HG02588 (cell line): ENCODE results near the gene DLGAP5.

Experiments used
- ATAC-seq: cut with Tn5 transposase; IDR thresholded peaks from one replicate; pipeline ENCODE4 v1.9.1; 2021; ENCODE audit warnings: mild to moderate bottlenecking, moderate library complexity; ENCODE audit not compliant: unreplicated experiment

Gene DLGAP5

DNA sequence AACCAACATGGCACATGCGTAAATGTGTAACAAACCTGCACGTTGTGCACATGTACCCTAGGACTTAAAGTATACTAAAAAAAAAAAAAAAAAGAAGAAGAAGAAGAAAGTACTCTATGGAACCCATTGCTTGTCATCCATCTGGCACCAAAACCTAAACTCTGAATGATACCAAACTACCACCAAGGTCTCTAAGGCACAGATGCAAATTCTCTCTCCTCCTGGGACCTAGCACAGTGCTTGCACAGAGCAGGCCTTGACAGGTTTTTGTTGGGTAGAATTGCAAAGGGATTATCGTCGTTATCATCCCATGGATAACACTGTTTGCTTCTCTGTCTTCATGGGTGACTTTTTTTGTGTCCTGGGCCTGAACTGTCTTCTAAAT lies 75.5 kb downstream of the DLGAP5 start:
- ATAC-seq = no peak

DNA sequence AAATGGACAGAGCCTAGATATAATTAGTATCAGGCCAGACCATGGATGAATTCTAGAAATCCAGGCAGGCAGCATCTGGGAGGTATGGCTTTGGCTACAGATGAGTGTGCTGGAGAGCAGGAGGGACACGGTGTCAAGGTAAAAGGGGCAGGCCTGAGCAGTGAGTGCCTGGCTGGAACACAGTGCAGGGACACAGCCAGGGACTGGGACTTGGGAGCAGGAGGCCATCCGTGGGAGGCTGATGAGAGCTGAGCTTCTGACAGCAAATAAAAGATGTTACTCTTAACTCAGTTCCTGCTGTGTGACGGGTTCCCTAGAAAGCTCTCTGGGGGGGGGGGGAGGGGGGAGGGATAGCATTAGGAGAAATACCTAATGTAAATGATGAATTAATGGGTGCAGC lies 75.9 kb downstream of the DLGAP5 start:
- ATAC-seq = no peak

DNA sequence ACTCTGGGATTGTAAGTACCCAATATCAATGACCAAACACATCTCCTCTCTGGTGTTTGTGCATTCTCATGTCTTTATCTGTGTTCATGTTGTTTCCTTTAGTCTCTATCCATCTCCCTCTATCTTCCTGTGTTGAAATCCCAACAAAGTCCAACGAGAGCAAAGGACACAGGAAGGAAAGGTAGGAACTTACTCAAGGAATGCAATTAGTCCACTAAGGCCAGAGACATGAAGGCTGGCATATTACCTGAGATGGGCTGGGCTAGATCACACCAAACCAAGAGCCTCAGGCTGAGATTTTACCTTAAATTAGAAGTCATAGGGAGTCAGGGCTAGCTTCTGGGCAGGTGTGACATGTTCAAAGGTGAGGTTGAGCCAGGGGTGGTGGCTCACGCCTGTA lies 76.7 kb downstream of the DLGAP5 start:
- ATAC-seq = no peak

DNA sequence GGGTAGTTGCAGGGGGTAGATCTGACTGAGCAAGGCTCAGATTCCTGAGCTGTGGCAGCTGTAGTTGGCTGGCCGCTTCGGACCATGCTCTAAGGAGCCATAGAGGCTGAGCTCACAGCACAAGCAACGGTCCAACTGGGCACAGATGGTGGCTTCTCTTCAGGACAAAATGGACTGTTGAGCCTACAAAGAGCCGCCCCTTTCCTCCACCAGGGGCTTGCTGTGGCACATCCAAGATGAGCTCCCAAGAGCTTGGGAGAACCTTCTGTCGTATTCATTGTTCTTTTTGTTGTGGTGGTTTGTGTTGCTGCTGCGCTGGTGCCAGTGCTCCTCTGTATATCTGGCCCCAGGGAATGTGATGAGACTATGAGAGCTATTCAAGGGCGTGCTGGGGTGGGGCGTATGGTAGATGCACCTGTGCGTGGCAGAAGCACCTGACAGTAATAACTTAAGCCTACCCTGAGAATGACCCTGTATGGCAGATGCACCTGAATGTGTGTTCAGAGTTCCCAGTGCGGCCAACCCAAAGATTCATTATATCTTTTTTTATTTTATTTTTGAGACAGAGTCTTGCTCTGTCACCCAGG lies 80.2 kb downstream of the DLGAP5 start:
- ATAC-seq = no peak

DNA sequence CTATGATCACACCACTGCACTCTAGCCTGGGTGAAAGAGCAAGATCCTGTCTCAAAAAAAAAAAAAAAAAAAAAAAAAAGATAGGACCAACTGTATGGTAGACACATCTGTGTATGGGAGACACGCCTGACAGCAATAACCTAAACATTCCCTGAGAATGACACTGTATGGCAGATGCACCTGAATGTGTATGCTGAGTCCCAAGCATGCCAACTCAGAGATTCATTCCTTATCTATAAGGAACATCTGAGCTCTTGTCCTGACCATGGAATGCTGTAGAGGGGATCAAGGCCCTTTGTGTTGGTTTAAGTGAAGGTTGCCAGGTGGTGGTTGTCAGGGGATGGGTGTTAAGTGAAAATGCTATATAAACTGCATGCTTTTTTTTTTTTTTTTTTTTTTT lies 81.5 kb downstream of the DLGAP5 start:
- ATAC-seq = no peak

DNA sequence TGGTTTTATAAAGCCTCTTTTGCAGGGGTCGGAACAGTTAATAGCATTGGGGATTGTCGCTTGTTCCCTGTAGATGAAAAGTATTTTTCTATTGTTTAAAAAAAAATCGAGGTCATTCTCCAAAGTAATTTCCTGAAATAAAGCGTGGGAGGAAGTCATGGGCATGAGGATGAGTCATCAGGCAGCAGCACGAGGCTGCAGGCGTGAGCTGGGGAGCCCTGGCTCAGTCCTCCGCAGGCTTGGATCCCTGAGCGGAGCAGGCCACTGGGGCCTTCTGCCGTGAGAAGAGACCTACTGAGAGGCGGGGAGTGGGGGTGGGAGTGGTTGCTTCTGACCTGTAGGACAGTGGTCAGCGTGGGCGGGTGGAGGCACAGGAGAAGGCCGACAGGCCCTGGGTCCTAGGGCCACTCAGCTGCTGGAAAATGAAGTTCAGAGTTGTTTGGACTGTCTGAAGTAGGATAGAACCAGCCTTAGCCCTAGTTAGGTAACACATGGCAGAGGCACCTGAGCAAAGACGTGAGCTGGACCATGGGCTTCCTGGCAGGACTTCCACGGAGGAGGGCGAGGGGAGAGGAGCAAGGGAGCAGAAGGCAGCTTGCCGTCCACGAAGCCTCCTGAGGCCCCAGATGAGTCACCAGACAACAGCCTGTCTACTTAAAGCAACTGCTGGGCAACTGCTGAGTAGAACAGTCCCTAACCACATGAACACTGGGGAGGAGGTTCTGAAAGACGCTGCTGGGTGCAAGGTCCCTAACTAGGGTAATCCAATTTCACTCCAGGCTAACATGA lies 83.4 kb downstream of the DLGAP5 start:
- no peak for ATAC-seq

DNA sequence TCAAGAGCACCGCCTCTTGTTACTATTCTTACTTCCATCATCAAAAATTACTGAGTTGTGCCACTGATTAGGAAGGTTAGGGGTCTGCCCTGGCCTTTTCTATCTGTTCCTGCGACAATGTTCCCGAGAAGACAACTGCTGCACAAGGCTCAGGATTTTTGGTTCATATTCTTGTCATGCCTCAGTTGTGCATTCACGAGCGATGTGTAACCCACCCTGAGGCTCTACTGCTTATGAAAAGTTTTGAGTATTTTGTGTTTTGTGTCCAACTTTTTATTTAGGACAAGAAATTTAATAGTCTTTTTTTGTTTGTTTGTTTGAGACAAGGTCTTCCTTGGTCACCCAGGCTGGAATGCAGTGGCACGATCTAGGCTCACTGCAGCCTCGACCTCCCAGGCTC lies 85.4 kb downstream of the DLGAP5 start:
- no peak for ATAC-seq

DNA sequence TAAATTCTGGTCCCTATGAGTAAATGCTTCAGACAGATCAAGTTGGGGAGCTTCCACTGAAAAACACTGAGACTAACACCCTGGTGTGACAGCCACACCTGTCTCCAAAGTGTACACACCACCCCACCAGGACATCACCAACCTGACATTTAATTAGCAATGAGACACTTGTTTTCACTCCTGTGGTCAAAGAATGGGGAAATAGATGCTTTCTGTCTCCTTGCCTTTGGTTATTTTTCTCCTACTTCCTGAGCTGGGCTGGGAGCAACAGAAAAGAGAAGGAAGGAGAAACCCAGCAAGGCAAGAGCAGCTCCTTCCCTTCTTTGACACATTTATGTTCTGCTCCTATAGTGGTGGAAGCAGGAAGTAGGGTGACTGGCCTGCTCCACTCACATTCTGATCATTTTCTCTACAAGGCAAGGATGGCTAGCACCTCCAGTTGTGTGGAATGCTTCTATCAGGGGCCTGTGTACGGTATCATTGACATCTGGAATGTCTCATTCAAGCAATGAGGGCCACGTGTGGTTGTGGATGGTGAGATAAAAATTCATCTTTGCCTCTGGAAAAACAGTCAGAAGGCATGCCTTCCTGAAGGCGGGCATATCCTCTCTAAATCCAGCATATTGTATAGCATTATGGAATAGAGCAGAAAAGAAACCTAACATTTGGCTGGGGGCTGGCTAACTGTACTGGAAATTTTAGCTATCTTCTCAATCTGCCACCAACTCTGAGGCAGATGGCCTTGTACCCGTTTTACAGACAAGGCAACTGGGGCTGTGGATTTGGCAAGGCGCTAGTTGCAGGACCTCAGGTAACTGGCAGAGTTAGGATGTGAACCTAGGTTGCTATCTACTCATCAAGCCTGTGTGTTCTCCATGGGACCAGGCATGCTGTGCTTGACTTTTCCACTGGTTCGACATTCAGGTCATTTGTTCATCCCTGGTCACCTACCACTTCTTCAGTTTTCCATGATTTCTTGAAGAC lies 87.1 kb downstream of the DLGAP5 start:
- ATAC-seq = no peak

DNA sequence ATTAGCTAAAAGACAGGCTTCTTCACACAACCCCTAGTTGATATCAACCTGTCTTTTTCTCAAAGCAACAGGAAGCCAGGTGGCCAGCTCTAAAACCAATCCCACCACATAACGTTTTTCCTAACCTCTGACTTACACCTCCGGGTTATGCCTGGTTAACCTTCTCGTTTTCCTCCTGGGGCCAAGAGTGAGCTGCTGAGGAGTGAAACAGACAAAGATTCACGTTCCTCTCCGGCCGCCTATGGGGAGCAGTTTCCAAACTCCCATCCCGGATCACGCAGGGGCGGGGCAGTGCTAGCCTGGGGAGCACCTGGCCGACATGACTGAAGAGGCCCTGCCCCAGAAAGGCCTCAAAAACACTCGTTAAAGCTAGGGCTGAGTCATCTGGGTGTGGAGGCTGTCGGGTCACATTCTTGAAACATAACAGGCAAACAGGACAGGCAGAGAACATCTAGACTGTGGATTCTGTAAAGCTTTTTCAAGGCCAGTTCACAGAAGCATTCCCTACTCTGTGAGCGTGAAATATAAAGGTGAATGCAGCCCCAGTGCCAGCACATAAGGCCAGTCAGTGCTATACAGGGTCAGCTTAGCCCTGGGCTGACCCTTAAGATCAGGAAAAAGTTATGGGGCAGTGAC lies 88.3 kb downstream of the DLGAP5 start:
- peak; percentile 32 for ATAC-seq

DNA sequence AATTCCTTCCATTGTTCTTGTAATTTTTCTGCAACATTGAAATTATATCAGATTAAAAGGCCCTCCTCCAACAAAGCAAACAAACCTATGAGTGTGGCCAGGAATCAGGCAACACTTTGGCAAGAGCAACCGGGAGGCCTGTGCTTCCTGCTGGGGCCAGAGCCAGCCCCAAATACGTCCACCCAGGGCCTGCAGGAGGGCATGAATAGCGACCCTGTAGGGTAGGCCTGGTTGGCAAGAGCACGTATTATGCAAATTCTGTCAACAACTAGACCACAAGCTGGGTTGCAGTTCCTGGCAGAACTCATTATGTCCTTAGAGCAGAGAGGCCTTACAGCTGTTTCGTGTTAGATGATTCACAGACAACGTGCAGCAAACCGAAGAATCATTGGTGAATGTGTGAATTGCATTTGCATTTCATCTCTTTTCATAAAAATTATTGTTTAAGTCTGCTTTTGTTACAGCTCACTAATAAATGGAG lies 89.2 kb downstream of the DLGAP5 start:
- ATAC-seq = peak; percentile 65

DNA sequence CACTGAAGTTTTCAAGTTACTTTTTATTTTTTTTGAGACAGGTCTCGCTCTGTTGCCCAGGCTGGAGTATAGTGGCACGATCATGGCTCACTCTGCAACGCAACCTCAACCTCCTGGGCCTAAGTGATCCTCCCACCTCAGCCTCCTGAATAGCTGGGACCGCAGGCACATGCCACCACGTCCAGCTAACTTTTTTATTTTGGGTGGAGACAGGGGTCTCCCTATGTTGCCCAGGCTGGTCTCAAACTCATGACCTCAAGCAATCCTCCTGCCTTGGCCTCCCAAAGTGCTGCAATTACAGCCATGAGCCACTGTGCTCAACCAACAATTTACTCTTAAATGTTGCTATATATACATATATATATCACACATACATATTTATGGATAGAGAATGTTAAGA lies 89.7 kb downstream of the DLGAP5 start:
- no peak for ATAC-seq

DNA sequence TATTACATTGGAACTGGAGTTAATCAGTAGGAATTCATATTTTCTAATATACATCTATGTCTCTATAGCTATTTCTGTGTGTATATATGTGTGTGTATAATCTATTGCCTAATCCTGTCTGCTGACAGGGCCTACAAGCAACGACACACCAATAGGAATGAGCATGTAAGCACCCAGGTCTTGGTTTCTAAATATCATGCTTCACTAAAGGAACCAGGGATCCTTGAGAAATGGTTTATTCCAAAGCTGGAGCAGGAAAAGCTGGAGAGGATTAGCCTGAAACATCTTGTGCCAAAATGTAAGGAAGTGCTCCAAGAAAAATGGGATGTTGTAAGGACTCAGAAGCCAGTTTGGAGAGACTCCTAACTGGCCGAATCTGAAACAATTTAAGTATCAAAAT lies 91.6 kb downstream of the DLGAP5 start:
- no peak for ATAC-seq

DNA sequence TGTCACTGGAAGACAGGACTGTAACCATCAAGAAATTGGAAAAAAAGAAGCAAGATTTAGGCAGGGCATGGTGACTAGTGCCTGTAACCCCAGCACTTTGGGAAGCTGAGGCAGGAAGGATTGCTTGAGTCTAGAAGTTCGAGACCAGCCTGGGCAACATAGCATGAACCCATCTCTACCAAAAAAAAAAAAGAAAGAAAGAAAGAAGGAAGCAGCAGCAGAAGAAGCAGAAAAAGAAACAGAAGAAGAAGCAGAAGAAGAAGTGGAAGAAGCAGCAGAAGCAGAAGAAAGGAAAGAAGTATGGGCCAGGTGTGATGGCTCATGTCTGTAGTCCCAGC lies 92.9 kb downstream of the DLGAP5 start:
- ATAC-seq = no peak
